ENCODE data around the gene ZCCHC7. TPM values are rescaled to one million over a fixed set of nuclear protein-coding genes. Genes with fewer than 3 reads are reported as not detected.

Gene ZCCHC7
- total and polyA plus RNA-seq, 5 donors from 2014 or later = 32.3 to 43.6 (median 34.8) TPM

GRCh38 chr9:37381094-37381741, 260.8 kb downstream of the ZCCHC7 start:
- no peak overlapping the region for H3K4me3 ChIP-seq (ENCODE audit: low read depth, low read length)
- DNase-seq (no peak), ATAC-seq (ENCODE audit: low read depth in 2 of 2) (no peak)
- peaks cover 12% of the 10 kb centered on the region for H3K27me3 Mint-ChIP-seq
- H3K36me3 Mint-ChIP-seq = no peaks in the 10 kb centered on the region
- H3K27ac ChIP-seq (ENCODE audit: insufficient read depth, low read length, poor library complexity, severe bottlenecking) = no peak overlapping the region
- no peak overlapping the region for H3K27ac Mint-ChIP-seq
- H3K4me1 ChIP-seq (ENCODE audit: control insufficient read depth, insufficient read depth, low read length, poor library complexity, severe bottlenecking) = no peaks in the 10 kb centered on the region
- H3K9me3 Mint-ChIP-seq = no peaks in the 10 kb centered on the region
- H3K4me1 Mint-ChIP-seq = no peaks in the 10 kb centered on the region
- no peaks in the 10 kb centered on the region for H3K9me3 ChIP-seq (ENCODE audit: control insufficient read depth in 2 of 2, low read length in 2 of 2)
- H3K36me3 ChIP-seq (ENCODE audit: control insufficient read depth, insufficient read depth, low read length) = no peaks in the 10 kb centered on the region
- no peak overlapping the region for H3K4me3 Mint-ChIP-seq
- no peaks in the 10 kb centered on the region for H3K27me3 ChIP-seq (ENCODE audit: control insufficient read depth, insufficient read depth, low read length)

DNA sequence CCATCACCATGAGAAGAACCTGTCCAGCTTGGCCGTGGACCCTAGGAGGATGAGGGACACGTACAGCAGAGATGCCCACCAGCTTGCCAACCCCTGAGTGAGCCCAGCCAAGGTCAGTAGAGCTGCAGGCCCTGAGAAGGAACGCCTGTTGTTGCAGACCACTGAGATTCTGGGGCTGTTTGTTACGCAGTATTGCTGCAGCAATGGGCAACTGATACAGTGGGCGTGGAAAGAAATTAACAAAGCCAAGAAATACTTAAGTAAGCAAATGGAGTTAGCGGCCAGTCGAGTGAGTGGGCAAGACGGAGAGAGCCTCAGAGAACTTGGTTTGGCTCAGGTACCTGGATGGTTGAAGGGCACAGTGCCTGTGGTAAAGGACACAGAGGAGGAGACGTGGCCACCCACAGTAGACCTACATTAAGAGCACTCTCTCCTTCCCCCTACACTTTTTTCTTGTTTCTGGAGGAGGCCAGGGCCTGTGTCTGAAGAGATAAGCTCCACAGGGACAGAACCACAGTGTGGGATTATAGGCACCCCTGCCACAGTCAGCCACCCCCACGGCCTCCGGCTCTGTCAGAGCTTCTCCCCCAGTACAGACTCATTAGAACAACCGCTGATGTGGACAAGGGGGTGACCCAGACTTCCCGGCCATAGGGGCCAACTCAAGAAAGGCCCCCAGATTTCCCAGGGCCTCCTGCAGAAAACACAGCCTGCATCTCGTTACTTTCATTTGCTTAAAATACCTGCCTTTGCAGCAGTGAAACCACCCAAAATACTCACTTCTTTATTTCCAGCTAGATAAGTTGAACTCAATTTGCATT, 262.0 kb downstream of the ZCCHC7 start:
- Histone ChIP-seq H3K27ac (ENCODE audit: insufficient read depth, low read length, poor library complexity, severe bottlenecking) (no peak overlapping the region), H3K36me3 (ENCODE audit: control insufficient read depth, insufficient read depth, low read length) (no peaks in the 10 kb centered on the region), H3K9me3 (ENCODE audit: control insufficient read depth in 2 of 2, low read length in 2 of 2) (no peaks in the 10 kb centered on the region), H3K4me3 (ENCODE audit: low read depth, low read length) (no peak overlapping the region), H3K4me1 (ENCODE audit: control insufficient read depth, insufficient read depth, low read length, poor library complexity, severe bottlenecking) (no peaks in the 10 kb centered on the region), H3K27me3 (ENCODE audit: control insufficient read depth, insufficient read depth, low read length) (no peaks in the 10 kb centered on the region)
- ATAC-seq (ENCODE audit: low read depth in 2 of 2) (no peak), DNase-seq (no peak)
- Mint-ChIP-seq H3K4me3 (peak overlapping the region in 1 of 4 donors; percentile 4), H3K27me3 (peaks cover 12% of the 10 kb centered on the region), H3K27ac (no peak overlapping the region), H3K9me3 (no peaks in the 10 kb centered on the region), H3K36me3 (no peaks in the 10 kb centered on the region), H3K4me1 (no peaks in the 10 kb centered on the region)

GRCh38 chr9:37382982-37383357, 262.6 kb downstream of the ZCCHC7 start:
- DNase-seq (no peak), ATAC-seq (ENCODE audit: low read depth in 2 of 2) (no peak)
- Mint-ChIP-seq H3K27ac (no peak overlapping the region), H3K36me3 (no peaks in the 10 kb centered on the region), H3K4me1 (no peaks in the 10 kb centered on the region), H3K27me3 (peaks cover 12% of the 10 kb centered on the region), H3K4me3 (no peak overlapping the region), H3K9me3 (no peaks in the 10 kb centered on the region)
- Histone ChIP-seq H3K4me1 (ENCODE audit: control insufficient read depth, insufficient read depth, low read length, poor library complexity, severe bottlenecking) (no peaks in the 10 kb centered on the region), H3K4me3 (ENCODE audit: low read depth, low read length) (no peak overlapping the region), H3K9me3 (ENCODE audit: control insufficient read depth in 2 of 2, low read length in 2 of 2) (no peaks in the 10 kb centered on the region), H3K36me3 (ENCODE audit: control insufficient read depth, insufficient read depth, low read length) (no peaks in the 10 kb centered on the region), H3K27me3 (ENCODE audit: control insufficient read depth, insufficient read depth, low read length) (no peaks in the 10 kb centered on the region), H3K27ac (ENCODE audit: insufficient read depth, low read length, poor library complexity, severe bottlenecking) (no peak overlapping the region)

DNA sequence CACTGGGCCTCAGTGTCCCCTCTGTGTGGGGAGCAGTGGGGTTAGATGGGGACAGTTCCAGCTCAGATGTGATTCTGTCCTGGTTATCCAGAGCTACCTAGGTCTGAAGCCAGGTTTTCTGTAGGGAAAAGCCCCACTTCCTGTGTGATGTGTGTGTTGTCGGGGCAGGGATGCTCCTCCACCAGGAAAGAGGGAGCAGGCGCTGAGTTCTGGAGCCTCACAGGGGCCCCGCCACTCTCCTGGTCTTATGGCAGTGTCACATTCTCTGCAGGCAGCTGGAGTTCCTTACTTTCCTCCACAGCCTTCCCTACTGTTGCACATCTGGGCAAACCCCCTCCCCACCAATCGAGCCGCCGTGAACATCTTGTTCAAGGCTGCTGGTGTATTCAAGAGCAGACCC, 263.0 kb downstream of the ZCCHC7 start:
- Histone ChIP-seq H3K9me3 (ENCODE audit: control insufficient read depth in 2 of 2, low read length in 2 of 2) (no peaks in the 10 kb centered on the region), H3K27ac (ENCODE audit: insufficient read depth, low read length, poor library complexity, severe bottlenecking) (no peak overlapping the region), H3K4me1 (ENCODE audit: control insufficient read depth, insufficient read depth, low read length, poor library complexity, severe bottlenecking) (no peaks in the 10 kb centered on the region), H3K4me3 (ENCODE audit: low read depth, low read length) (no peak overlapping the region), H3K27me3 (ENCODE audit: control insufficient read depth, insufficient read depth, low read length) (no peaks in the 10 kb centered on the region), H3K36me3 (ENCODE audit: control insufficient read depth, insufficient read depth, low read length) (no peaks in the 10 kb centered on the region)
- Mint-ChIP-seq H3K9me3 (no peaks in the 10 kb centered on the region), H3K27me3 (peaks cover 12% of the 10 kb centered on the region), H3K36me3 (no peaks in the 10 kb centered on the region), H3K4me1 (no peaks in the 10 kb centered on the region), H3K27ac (peak overlapping the region in 1 of 3 donors; percentile 81), H3K4me3 (no peak overlapping the region)
- ATAC-seq (ENCODE audit: low read depth in 2 of 2) = no peak
- no peak for DNase-seq

- Histone ChIP-seq H3K27me3 (ENCODE audit: control insufficient read depth, insufficient read depth, low read length) (no peaks in the 10 kb centered on the region), H3K27ac (ENCODE audit: insufficient read depth, low read length, poor library complexity, severe bottlenecking) (no peak overlapping the region), H3K9me3 (ENCODE audit: control insufficient read depth in 2 of 2, low read length in 2 of 2) (no peaks in the 10 kb centered on the region), H3K36me3 (ENCODE audit: control insufficient read depth, insufficient read depth, low read length) (no peaks in the 10 kb centered on the region), H3K4me1 (ENCODE audit: control insufficient read depth, insufficient read depth, low read length, poor library complexity, severe bottlenecking) (no peaks in the 10 kb centered on the region), H3K4me3 (ENCODE audit: low read depth, low read length) (no peak overlapping the region)
- Mint-ChIP-seq H3K27me3 (peaks cover 9% of the 10 kb centered on the region), H3K4me3 (no peak overlapping the region), H3K4me1 (no peaks in the 10 kb centered on the region), H3K27ac (peak overlapping the region in 1 of 3 donors; percentile 81), H3K36me3 (no peaks in the 10 kb centered on the region), H3K9me3 (no peaks in the 10 kb centered on the region)
- DNase-seq (no peak), ATAC-seq (ENCODE audit: low read depth in 2 of 2) (no peak)
These were observed 263.7 kb downstream of the ZCCHC7 start for GRCh38 chr9:37383876-37384746.

DNA sequence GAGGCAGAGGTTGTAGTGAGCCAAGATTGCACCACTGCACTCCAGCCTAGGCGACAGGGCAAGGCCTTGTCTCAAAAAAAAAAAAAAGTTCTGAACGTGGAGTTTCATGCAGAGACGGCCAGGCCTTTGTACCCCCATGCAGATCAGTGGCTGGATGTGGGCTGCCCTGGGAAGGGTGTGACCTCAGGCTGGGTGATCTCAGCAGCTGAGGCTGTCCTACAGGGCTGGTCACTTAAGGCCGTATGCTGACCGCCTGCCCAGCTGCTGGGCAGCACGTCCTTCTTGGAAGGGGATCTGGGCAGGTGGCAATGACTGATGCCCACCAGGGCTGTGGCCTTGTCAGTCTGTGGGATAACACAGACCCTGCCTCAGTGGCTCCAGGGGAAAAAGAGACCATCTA, 264.9 kb downstream of the ZCCHC7 start:
- H3K4me3 ChIP-seq (ENCODE audit: low read depth, low read length) = no peak overlapping the region
- Mint-ChIP-seq H3K9me3 (no peaks in the 10 kb centered on the region), H3K27ac (peak overlapping the region in 1 of 3 donors; percentile 16), H3K4me3 (no peak overlapping the region), H3K27me3 (peaks cover 10% of the 10 kb centered on the region), H3K36me3 (no peaks in the 10 kb centered on the region), H3K4me1 (no peaks in the 10 kb centered on the region)
- H3K4me1 ChIP-seq (ENCODE audit: control insufficient read depth, insufficient read depth, low read length, poor library complexity, severe bottlenecking) = no peaks in the 10 kb centered on the region
- ATAC-seq (ENCODE audit: low read depth in 2 of 2) (no peak), DNase-seq (no peak)
- no peaks in the 10 kb centered on the region for H3K9me3 ChIP-seq (ENCODE audit: control insufficient read depth in 2 of 2, low read length in 2 of 2)
- no peaks in the 10 kb centered on the region for H3K36me3 ChIP-seq (ENCODE audit: control insufficient read depth, insufficient read depth, low read length)
- no peak overlapping the region for H3K27ac ChIP-seq (ENCODE audit: insufficient read depth, low read length, poor library complexity, severe bottlenecking)
- no peaks in the 10 kb centered on the region for H3K27me3 ChIP-seq (ENCODE audit: control insufficient read depth, insufficient read depth, low read length)

GRCh38 chr9:37386988-37387387, 266.6 kb downstream of the ZCCHC7 start:
- H3K27me3 Mint-ChIP-seq = peaks cover 10% of the 10 kb centered on the region
- DNase-seq = no peak
- Histone ChIP-seq H3K36me3 (ENCODE audit: control insufficient read depth, insufficient read depth, low read length) (no peaks in the 10 kb centered on the region), H3K4me3 (ENCODE audit: low read depth, low read length) (no peak overlapping the region), H3K27ac (ENCODE audit: insufficient read depth, low read length, poor library complexity, severe bottlenecking) (no peak overlapping the region), H3K9me3 (ENCODE audit: control insufficient read depth in 2 of 2, low read length in 2 of 2) (no peaks in the 10 kb centered on the region), H3K4me1 (ENCODE audit: control insufficient read depth, insufficient read depth, low read length, poor library complexity, severe bottlenecking) (no peaks in the 10 kb centered on the region), H3K27me3 (ENCODE audit: control insufficient read depth, insufficient read depth, low read length) (no peaks in the 10 kb centered on the region)
- H3K4me3 Mint-ChIP-seq = no peak overlapping the region
- no peak for ATAC-seq (ENCODE audit: low read depth in 2 of 2)
- H3K36me3 Mint-ChIP-seq = no peaks in the 10 kb centered on the region
- H3K27ac Mint-ChIP-seq = no peak overlapping the region
- H3K4me1 Mint-ChIP-seq = no peaks in the 10 kb centered on the region
- H3K9me3 Mint-ChIP-seq = no peaks in the 10 kb centered on the region

All from CD4-positive, CD25-positive, alpha-beta regulatory T cell (primary cell).